Neural progenitor cell (in vitro differentiated cells): ENCODE measurements around the gene EXD3. TPM values are rescaled to one million over a fixed set of nuclear protein-coding genes. Genes with fewer than 3 reads are reported as not detected.

Experiments used
- DNase-seq: peaks from one replicate; pipeline ENCODE4 v3.0.0-alpha.2; 2016; ENCODE audit warnings: low spot score
- H2AFZ ChIP-seq: fragments of 200-600 bp; sonication (generic); replicated peaks from 2 replicates; pipeline ENCODE4 v1.6.1; 2016; ENCODE audit warnings: antibody characterized with exemption
- H3F3A ChIP-seq: fragments of 200-600 bp; sonication (generic); 2 replicates; pipeline ENCODE4 v1.6.1; 2016; ENCODE audit warnings: antibody characterized with exemption, low read depth
- H3K27ac ChIP-seq: fragments of 200-600 bp; sonication (generic); 2 replicates; pipeline ENCODE4 v1.5.1; 2016; ENCODE audit warnings: mild to moderate bottlenecking
- H3K27me3 ChIP-seq: fragments of 200-600 bp; sonication (generic); 2 replicates; pipeline ENCODE4 v1.6.1; 2016; ENCODE audit warnings: mild to moderate bottlenecking, moderate library complexity
- H3K36me3 ChIP-seq: fragments of 200-600 bp; sonication (generic); 2 replicates; pipeline ENCODE4 v1.5.1; 2016
- H3K4me1 ChIP-seq: fragments of 200-600 bp; sonication (generic); 2 replicates; pipeline ENCODE4 v1.6.1; 2016; ENCODE audit warnings: mixed run types
- H3K4me2 ChIP-seq: fragments of 200-600 bp; sonication (generic); 2 replicates; pipeline ENCODE4 v1.6.1; 2016
- H3K4me3 ChIP-seq: fragments of 200-600 bp; sonication (generic); 2 replicates; pipeline ENCODE4 v1.5.1; 2016
- H3K79me2 ChIP-seq: fragments of 200-600 bp; sonication (generic); 2 replicates; pipeline ENCODE4 v1.6.1; 2016; ENCODE audit warnings: low read depth
- H3K9ac ChIP-seq: fragments of 200-600 bp; sonication (generic); 2 replicates; pipeline ENCODE4 v1.6.1; 2016
- H3K9me3 ChIP-seq: fragments of 200-600 bp; sonication (generic); 2 replicates; pipeline ENCODE4 v1.5.1; 2016; ENCODE audit warnings: low read depth
- H4K20me1 ChIP-seq: fragments of 200-600 bp; sonication (generic); 2 replicates; pipeline ENCODE4 v1.6.1; 2016; ENCODE audit warnings: low read depth
- H3K27ac Mint-ChIP-seq: 3 replicates; pipeline ENCODE4 v1.8.0; 2021; ENCODE audit warnings: mixed read lengths
- H3K27me3 Mint-ChIP-seq: 2 replicates; pipeline ENCODE4 v1.8.0; 2022; ENCODE audit warnings: low read depth, mild to moderate bottlenecking, inconsistent platforms, moderate library complexity, mixed read lengths; ENCODE audit not compliant: insufficient read depth
- H3K36me3 Mint-ChIP-seq: 3 replicates; pipeline ENCODE4 v1.8.0; 2021; ENCODE audit warnings: mixed read lengths
- H3K4me1 Mint-ChIP-seq: 3 replicates; pipeline ENCODE4 v1.8.0; 2021; ENCODE audit warnings: mixed read lengths
- H3K4me3 Mint-ChIP-seq: 3 replicates; pipeline ENCODE4 v1.8.0; 2021; ENCODE audit warnings: mild to moderate bottlenecking, moderate library complexity, mixed read lengths
- H3K9me3 Mint-ChIP-seq: 3 replicates; pipeline ENCODE4 v1.8.0; 2020; ENCODE audit warnings: mixed read lengths
- EZH2 ChIP-seq: fragments of 200-600 bp; sonication (generic); IDR thresholded peaks from 2 replicates; pipeline ENCODE4 v1.6.1; 2017; ENCODE audit warnings: antibody characterized with exemption, mild to moderate bottlenecking, moderate library complexity
- EZH2phosphoT487 ChIP-seq: fragments of 200-600 bp; sonication (generic); IDR thresholded peaks from 2 replicates; pipeline ENCODE4 v1.6.1; 2017; ENCODE audit warnings: antibody characterized with exemption
- total RNA-seq: library from RNA; depleted of rRNA; stranded (reverse); fragments of >200 nt; gene quantifications from 2 replicates; pipeline ENCODE4 v1.2.3, GENCODE V29; 2015; ENCODE audit warnings: low replicate concordance
- TF ChIP-seq, protein P1 (sequence below): fragments of 200-600 bp; sonication (generic); IDR thresholded peaks from 2 replicates; pipeline ENCODE4 v1.5.1; 2017; ENCODE audit warnings: antibody characterized with exemption, mild to moderate bottlenecking

EXD3 gene
- total RNA-seq, 1 donor from 2014 or later, result 4.7 TPM

DNA sequence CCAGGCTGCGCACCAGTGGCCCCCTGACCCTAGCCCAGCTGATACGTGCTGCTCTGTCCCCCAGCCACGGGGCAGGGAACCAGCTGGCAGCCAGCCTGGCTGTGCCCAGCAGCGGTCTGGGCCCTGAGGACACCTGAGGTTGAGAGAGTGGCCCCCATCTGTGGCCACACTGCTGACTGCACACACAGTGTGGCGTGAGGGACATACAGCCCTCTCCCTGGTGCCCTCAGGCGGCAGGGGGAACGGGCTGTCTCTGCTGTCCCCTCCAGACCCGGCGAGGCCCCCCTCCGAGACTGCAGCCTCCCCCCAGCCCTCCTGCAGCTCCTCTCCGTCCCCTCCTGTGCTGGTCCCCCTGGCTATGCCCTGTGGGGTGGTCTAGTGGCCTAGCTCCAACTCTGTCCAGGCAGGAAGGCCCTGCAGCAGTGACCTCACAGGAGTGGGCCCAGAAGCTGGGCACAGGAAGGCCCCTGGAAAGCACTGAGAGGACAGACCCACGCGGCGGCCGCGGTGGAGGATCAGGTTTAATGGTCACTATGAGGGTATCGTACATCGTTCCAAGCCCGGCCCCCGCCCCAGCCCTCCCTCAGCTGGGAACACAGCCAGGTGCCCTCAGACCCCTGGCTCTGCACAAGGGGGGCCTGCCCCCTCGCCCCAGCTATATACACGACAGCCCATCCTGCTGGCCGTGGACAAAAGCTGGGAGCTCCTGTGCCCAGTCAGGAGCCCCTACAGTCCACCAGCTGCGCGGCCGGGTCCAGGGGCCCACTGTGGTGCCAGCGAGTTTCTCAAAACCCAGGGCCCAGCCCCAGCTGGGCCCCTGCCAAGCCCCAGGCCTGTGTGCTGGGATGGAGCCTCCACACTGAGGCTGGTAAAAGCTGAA, 25.0 kb upstream of the EXD3 start:
- Mint-ChIP-seq H3K4me3 (no peak overlapping the region), H3K36me3 (peaks cover 3% of the 10 kb centered on the region), H3K4me1 (peaks cover 24% of the 10 kb centered on the region), H3K27ac (no peak overlapping the region), H3K27me3 (peaks cover 14% of the 10 kb centered on the region), H3K9me3 (no peaks in the 10 kb centered on the region)
- Histone ChIP-seq H3F3A (peaks cover 14% of the 10 kb centered on the region), H3K4me3 (no peak overlapping the region), H3K9ac (no peak overlapping the region), H3K4me1 (no peaks in the 10 kb centered on the region), H3K4me2 (no peak overlapping the region), H3K79me2 (no peaks in the 10 kb centered on the region), H4K20me1 (peaks cover 9% of the 10 kb centered on the region), H3K9me3 (no peaks in the 10 kb centered on the region), H3K27ac (no peak overlapping the region), H3K27me3 (peaks cover 12% of the 10 kb centered on the region), H2AFZ (no peak overlapping the region), H3K36me3 (no peaks in the 10 kb centered on the region)
- TF ChIP-seq, protein P1, sequence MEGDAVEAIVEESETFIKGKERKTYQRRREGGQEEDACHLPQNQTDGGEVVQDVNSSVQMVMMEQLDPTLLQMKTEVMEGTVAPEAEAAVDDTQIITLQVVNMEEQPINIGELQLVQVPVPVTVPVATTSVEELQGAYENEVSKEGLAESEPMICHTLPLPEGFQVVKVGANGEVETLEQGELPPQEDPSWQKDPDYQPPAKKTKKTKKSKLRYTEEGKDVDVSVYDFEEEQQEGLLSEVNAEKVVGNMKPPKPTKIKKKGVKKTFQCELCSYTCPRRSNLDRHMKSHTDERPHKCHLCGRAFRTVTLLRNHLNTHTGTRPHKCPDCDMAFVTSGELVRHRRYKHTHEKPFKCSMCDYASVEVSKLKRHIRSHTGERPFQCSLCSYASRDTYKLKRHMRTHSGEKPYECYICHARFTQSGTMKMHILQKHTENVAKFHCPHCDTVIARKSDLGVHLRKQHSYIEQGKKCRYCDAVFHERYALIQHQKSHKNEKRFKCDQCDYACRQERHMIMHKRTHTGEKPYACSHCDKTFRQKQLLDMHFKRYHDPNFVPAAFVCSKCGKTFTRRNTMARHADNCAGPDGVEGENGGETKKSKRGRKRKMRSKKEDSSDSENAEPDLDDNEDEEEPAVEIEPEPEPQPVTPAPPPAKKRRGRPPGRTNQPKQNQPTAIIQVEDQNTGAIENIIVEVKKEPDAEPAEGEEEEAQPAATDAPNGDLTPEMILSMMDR, result no peak
- TF ChIP-seq EZH2phosphoT487 (no peak), EZH2 (no peak)
- DNase-seq, result no peak

DNA sequence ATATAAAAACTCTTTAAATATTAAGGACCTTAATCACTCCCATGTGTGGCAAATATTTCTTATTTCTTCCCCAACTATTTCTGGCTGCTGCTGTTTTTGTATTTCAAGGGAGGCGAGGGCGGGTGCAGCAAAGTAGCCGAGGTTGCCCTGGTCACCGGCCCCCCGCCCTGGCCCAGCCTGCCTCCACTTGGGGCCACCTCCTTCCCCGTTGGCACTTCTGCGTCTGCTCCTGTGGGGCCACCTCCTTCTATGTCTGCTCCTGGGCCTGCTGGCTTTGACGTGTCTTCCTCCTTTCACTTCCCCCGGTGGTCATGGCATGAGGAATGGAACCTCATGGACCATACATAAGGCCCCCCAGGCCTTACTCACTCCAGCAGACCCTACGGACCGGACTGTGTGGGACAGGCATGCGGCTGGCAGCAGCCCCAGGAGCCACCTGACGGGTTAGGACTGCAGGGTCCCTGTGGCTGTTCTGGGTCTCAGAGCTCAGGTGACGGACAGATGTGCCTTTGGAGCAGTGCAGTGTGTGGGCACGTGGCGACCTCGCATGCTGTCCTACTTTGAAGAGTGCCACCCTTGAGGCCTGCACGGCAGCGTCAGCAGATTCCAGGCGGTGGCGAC, 24.0 kb upstream of the EXD3 start:
- no peak for DNase-seq
- Histone ChIP-seq H3K4me1 (no peaks in the 10 kb centered on the region), H3K27ac (no peak overlapping the region), H3K27me3 (peaks cover 22% of the 10 kb centered on the region), H3K9ac (no peak overlapping the region), H3K9me3 (no peaks in the 10 kb centered on the region), H2AFZ (no peak overlapping the region), H3K36me3 (no peaks in the 10 kb centered on the region), H3F3A (peaks cover 18% of the 10 kb centered on the region), H3K4me3 (no peak overlapping the region), H4K20me1 (no peaks in the 10 kb centered on the region), H3K79me2 (no peaks in the 10 kb centered on the region), H3K4me2 (no peak overlapping the region)
- H3K27ac Mint-ChIP-seq, result no peak overlapping the region
- TF ChIP-seq EZH2phosphoT487 (no peak), EZH2 (no peak)
- TF ChIP-seq, protein P1, result no peak
- H3K9me3 Mint-ChIP-seq, result no peaks in the 10 kb centered on the region
- peaks cover 2% of the 10 kb centered on the region for H3K36me3 Mint-ChIP-seq
- peaks cover 25% of the 10 kb centered on the region for H3K4me1 Mint-ChIP-seq
- no peak overlapping the region for H3K4me3 Mint-ChIP-seq
- peaks cover 14% of the 10 kb centered on the region for H3K27me3 Mint-ChIP-seq

DNA sequence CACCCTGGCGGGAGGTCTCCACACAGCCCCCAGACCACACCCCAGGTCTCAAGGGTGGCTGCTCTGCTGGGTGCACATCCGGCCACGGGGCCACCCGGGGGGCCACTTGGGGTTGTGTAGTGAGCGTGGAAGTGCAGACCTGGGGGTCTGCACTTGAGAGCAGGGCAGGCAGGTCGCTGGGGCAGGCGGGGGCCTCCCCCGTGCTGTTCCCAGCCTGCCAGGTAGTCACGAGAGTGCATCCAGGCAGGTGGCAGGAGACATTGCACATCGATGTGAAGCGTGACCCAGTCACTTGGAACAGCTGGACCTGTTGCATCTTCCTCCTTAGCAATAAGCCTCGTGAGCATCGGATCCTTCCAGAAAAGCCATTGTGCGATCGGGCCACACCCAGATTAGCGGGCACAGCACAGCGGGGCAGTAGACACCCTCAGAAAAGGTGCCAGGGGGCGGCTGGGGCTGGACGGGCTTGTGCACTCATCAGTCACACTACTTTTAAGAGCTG, 23.0 kb upstream of the EXD3 start:
- Mint-ChIP-seq H3K36me3 (peaks cover 2% of the 10 kb centered on the region), H3K27ac (no peak overlapping the region), H3K27me3 (peaks cover 14% of the 10 kb centered on the region), H3K4me1 (peaks cover 26% of the 10 kb centered on the region), H3K4me3 (no peak overlapping the region), H3K9me3 (no peaks in the 10 kb centered on the region)
- no peak overlapping the region for H3K9ac ChIP-seq
- TF ChIP-seq EZH2 (no peak), EZH2phosphoT487 (no peak)
- H3K4me1 ChIP-seq, result no peaks in the 10 kb centered on the region
- H4K20me1 ChIP-seq, result no peaks in the 10 kb centered on the region
- H3F3A ChIP-seq, result peaks cover 21% of the 10 kb centered on the region
- H3K9me3 ChIP-seq, result no peaks in the 10 kb centered on the region
- DNase-seq, result no peak
- H3K4me2 ChIP-seq, result no peak overlapping the region
- H3K27me3 ChIP-seq, result peaks cover 30% of the 10 kb centered on the region
- no peaks in the 10 kb centered on the region for H3K36me3 ChIP-seq
- no peaks in the 10 kb centered on the region for H3K79me2 ChIP-seq
- H3K4me3 ChIP-seq, result no peak overlapping the region
- no peak overlapping the region for H2AFZ ChIP-seq
- no peak overlapping the region for H3K27ac ChIP-seq
